ENCODE data around the gene ZNF610.
A peak's percentile ranks its signal among the peaks of the same experiment; 100 is the strongest.

Gene ZNF610

DNA sequence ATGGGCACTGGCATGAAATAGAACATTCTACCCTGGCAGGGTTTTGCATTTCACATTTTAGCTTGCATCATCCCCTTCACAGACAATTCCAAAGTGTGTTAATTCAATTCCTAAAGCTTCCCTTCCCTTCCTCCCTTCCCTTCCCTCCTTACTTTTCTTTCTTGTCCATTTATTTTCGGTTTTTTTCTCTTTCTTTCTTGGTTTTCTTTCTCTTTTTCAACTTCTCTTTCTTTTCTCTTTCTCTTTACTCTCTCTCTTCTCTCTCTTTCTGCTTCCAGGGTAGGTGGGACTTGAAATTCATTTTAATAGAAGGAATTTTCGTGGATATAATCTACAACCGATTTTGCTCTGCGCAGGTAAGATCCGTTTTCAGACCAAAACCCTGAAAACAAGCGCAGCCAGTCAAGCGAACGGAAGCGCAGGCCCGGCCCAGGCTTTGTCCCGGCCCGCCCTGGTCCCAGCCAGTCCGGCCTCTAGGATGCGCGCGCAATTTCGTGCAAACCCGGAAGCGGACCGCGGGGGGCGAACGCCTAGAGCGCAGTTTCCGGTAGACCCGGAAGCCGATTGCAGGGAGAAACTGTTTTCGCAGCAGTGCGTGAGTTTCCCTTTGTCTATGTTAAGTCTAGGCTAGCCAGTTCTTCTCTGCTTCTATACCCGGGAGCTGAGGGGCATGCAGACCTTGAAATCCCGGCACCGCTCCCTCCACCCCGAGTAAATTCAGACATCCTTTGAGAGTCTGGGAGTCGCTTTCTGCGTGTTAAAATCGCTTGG, 61.5 kb downstream of the ZNF610 start, which contains the start of gene ZNF528:
ZNF528 (plus strand) TSS at position 540 of the 771 bp plus-strand sequence. CDS start 4,165 bp downstream, outside the sequence.
- peak; percentile 93 to 95 for DNase-seq (ENCODE audit: low read depth in 2 of 2)

DNA sequence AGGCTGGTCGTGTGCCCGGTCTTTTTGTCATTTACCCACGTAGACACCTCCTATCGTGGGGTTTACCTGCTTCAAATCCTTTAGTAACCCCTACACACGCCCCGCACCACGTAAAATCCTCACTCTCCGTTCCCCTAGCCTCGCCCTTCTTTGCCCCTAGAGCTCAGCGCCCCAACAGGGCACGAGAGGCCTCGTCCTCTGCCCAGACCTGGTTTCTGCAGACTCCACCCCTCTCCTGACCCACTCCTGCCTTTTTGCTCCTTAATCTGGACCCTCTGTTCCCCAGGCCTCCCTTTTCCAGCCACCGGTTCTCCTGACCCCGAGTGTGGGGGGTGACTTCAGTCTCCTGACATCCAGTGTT, 62.0 kb downstream of the ZNF610 start:
- peak in 1 of 2 donors; percentile 3 for DNase-seq (ENCODE audit: low read depth in 2 of 2)

DNA sequence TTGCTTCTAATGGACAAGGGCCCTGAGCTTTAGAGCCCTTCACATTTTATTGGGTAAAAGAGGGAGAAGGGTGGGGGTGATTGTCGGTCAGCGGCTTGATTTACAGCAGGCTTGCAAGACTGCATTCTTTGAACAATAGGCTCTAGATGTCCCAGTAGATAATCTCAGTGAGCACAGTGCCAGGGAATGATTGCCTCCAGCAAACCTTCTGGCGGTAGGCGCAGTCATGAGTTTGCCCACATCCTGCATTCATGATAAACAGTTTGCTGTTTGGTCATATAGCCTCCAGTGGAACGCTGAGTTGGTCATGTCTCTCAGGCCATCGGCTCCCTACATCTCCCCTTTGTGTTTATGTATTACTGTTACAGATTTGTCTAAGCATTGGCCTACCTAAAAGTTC, 74.2 kb downstream of the ZNF610 start:
- no peak for DNase-seq (ENCODE audit: low read depth in 2 of 2)

DNA sequence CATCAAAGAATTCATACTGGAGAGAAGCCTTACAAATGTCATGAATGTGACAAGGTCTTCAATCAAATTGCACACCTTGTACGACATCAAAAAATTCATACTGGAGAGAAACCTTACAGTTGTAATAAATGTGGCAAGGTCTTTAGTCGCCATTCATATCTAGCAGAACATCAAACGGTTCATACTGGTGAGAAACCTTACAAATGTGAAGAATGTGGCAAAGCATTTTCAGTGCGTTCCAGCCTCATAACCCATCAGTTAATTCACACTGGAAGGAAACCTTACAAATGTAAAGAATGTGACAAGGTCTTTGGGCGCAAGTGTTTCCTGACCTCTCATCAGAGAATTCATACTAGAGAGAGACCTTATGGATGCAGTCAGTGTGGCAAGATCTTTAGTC, 79.7 kb downstream of the ZNF610 start:
- no peak for DNase-seq (ENCODE audit: low read depth in 2 of 2)
